HepG2 (cell line): ENCODE data around the gene ABAT. TPM values are rescaled to one million over a fixed set of nuclear protein-coding genes. Genes with fewer than 3 reads are reported as not detected.

Source experiments
- ATAC-seq: fragments of 200-7000 bp; cut with Tn5 transposase; 3 replicates; pipeline ENCODE4 v1.9.1; 2020; ENCODE audit warnings: mild to moderate bottlenecking, moderate library complexity
- BruUV-seq: library from RNA; stranded (reverse); fragments of 400-500 nt; replicated peaks from 2 replicates; lab custom pipeline; 2021; lab: Mats Ljungman, UMichigan
- CTCF ChIA-PET: fragments of 300-600 bp; formaldehyde crosslinking; extraction: SDS; loops from one replicate; lab custom pipeline; 2021; ENCODE audit warnings: low total read pairs, inconsistent platforms, low intra/inter-chr PET ratio; lab: Yijun Ruan, JAX
- POLR2A ChIA-PET: fragments of 350-600 bp; sonication (Branson Sonifier 250); formaldehyde crosslinking; loops from one replicate; lab custom pipeline; 2020; ENCODE audit warnings: antibody characterized with exemption, inconsistent platforms; lab: Yijun Ruan, JAX
- DNase-seq: peaks from one replicate; pipeline ENCODE4 v3.0.0-alpha.2; 2015; ENCODE audit warnings: low spot score
- FAIRE-seq: peaks from 3 replicates; lab custom pipeline; 2011; peaks lifted over from hg19 to GRCh38; lab: Jason Lieb, UNC
- H2AFZ ChIP-seq: one replicate; pipeline ENCODE4 v1.6.1; 2011; ENCODE audit warnings: low read length, inconsistent platforms
- H3K27ac ChIP-seq: fragments of 300-600 bp; 3 replicates; pipeline ENCODE4 v1.8.0; 2011; ENCODE audit warnings: mixed run types, mild to moderate bottlenecking, mixed read lengths, low read length, inconsistent platforms; ENCODE audit not compliant: insufficient read depth; ENCODE audit errors: extremely low read length
- H3K27me3 ChIP-seq, 2 experiments: fragments of 200-600 bp in 1 of 2; 2 replicates in 1 of 2; 3 replicates in 1 of 2; pipeline versions ENCODE4 v1.6.0 to v1.8.0; 2011; ENCODE audit warnings: low read length in 2 of 2, mild to moderate bottlenecking in 2 of 2, moderate library complexity in 2 of 2, inconsistent platforms in 1 of 2; ENCODE audit not compliant: insufficient read depth in 2 of 2, control insufficient read depth in 1 of 2
- H3K36me3 ChIP-seq, 2 experiments: fragments of 200-600 bp in 1 of 2; replicated peaks in 1 of 2; 2 replicates in 1 of 2; 3 replicates in 1 of 2; pipeline versions ENCODE4 v1.5.1 to v1.8.0; 2011; ENCODE audit warnings: low read length in 2 of 2, inconsistent platforms in 1 of 2; ENCODE audit not compliant: insufficient read depth in 2 of 2, control insufficient read depth in 1 of 2
- H3K4me1 ChIP-seq: 2 replicates; pipeline ENCODE4 v1.5.1; 2012; ENCODE audit warnings: low read length, inconsistent platforms; ENCODE audit not compliant: insufficient read depth
- H3K4me2 ChIP-seq: 2 replicates; pipeline ENCODE4 v1.6.0; 2011; ENCODE audit warnings: low read depth, low read length, inconsistent platforms
- H3K4me3 ChIP-seq, 3 experiments: fragments of 200-600 bp in 1 of 3; sonication (generic), shearing (Covaris generic) in 1 of 3; replicated peaks in 1 of 3; 2 replicates each; pipeline ENCODE4 v1.5.1; 2011 to 2016; ENCODE audit warnings: low read length in 3 of 3, inconsistent platforms in 2 of 3, low read depth in 2 of 3, mild to moderate bottlenecking in 2 of 3, control low read depth in 1 of 3, mixed read lengths in 1 of 3; ENCODE audit not compliant: insufficient read depth in 1 of 3
- H3K79me2 ChIP-seq: one replicate; pipeline ENCODE4 v1.6.1; 2011; ENCODE audit warnings: low read length, inconsistent platforms; ENCODE audit not compliant: insufficient read depth
- H3K9ac ChIP-seq: 2 replicates; pipeline ENCODE4 v1.6.0; 2011; ENCODE audit warnings: mild to moderate bottlenecking, low read depth, low read length, inconsistent platforms; ENCODE audit not compliant: insufficient read depth
- H3K9me3 ChIP-seq: 2 replicates; pipeline ENCODE4 v1.5.1; 2012; ENCODE audit warnings: mild to moderate bottlenecking, low read length
- H4K20me1 ChIP-seq: 2 replicates; pipeline ENCODE4 v1.6.0; 2011; ENCODE audit warnings: inconsistent platforms, mild to moderate bottlenecking, low read length, moderate library complexity; ENCODE audit not compliant: insufficient read depth
- HINFP ChIP-seq: sonication (generic); formaldehyde crosslinking; IDR thresholded peaks from 2 replicates; pipeline ENCODE4 v1.4.0; 2020; ENCODE audit warnings: low read depth, mild to moderate bottlenecking, missing genetic modification reagents
- NFE2L1 ChIP-seq: sonication (generic); formaldehyde crosslinking; IDR thresholded peaks from 2 replicates; pipeline ENCODE4 v1.4.0; 2020; ENCODE audit warnings: missing genetic modification reagents, mild to moderate bottlenecking, borderline replicate concordance
- THAP9 ChIP-seq: sonication (generic); formaldehyde crosslinking; IDR thresholded peaks from 2 replicates; pipeline ENCODE4; 2020; ENCODE audit warnings: missing genetic modification reagents, mild to moderate bottlenecking, borderline replicate concordance
- ZNF205 ChIP-seq: IDR thresholded peaks from 2 replicates; pipeline ENCODE4 v1.6.1; 2018; ENCODE audit warnings: missing biosample characterization, missing genetic modification reagents
- ZNF282 ChIP-seq: fragments of 450-650 bp; IDR thresholded peaks from 2 replicates; pipeline ENCODE4 v1.6.1; 2018; ENCODE audit not compliant: partially characterized antibody
- ZNF343 ChIP-seq: sonication (generic); formaldehyde crosslinking; IDR thresholded peaks from 2 replicates; pipeline ENCODE4 v1.4.0; 2020; ENCODE audit warnings: mild to moderate bottlenecking, missing genetic modification reagents
- ZNF501 ChIP-seq: sonication (generic); formaldehyde crosslinking; IDR thresholded peaks from 2 replicates; pipeline ENCODE4 v1.5.1; 2020; ENCODE audit warnings: mild to moderate bottlenecking, moderate library complexity, missing genetic modification reagents
- ZNF709 ChIP-seq: sonication (generic); formaldehyde crosslinking; IDR thresholded peaks from 2 replicates; pipeline ENCODE4 v1.5.0; 2020; ENCODE audit warnings: mild to moderate bottlenecking, missing genetic modification reagents
- ZNF713 ChIP-seq: sonication (generic); formaldehyde crosslinking; IDR thresholded peaks from 2 replicates; pipeline ENCODE4 v1.4.0; 2020; ENCODE audit warnings: mild to moderate bottlenecking, missing genetic modification reagents
- ZNF740 ChIP-seq: sonication (generic); formaldehyde crosslinking; IDR thresholded peaks from 2 replicates; pipeline ENCODE4 v1.4.0; 2020; ENCODE audit warnings: missing genetic modification reagents
- WGBS: methylation state at CpG from one replicate; pipeline ENCODE4 v1.1.6; 2017; ENCODE audit warnings: low lambda C conversion rate; 5-methylcytosine and 5-hydroxymethylcytosine counted together
- in situ Hi-C: cut with HindIII; loops from 2 replicates; pipeline ENCODE4 v1.10.0; 2017; ENCODE audit warnings: low pct_unique_long_range_greater_than_20kb; ENCODE audit not compliant: extremely low pct_ligation_motif_present
- intact Hi-C: fragments of 100-400 bp; cut with micrococcal nuclease; formaldehyde crosslinking; loops from one replicate; pipeline ENCODE4 v1.10.0; 2022; ENCODE audit not compliant: unreplicated experiment
- polyA plus RNA-seq, 8 experiments: library from polyadenylated mRNA; depleted of rRNA in 3 of 8; stranded (reverse) in 7 of 8; unstranded in 1 of 8; fragments of >200 nt; fragmentation: Illumina TruSeq in 4 of 8; extraction: Trizol in 4 of 8; gene quantifications; 2 replicates each; pipeline versions ENCODE4 v1.2.1 to v1.2.3, GENCODE V29; 2011 to 2016; ENCODE audit warnings: low read depth in 4 of 8, missing spikeins in 1 of 8, mixed read lengths in 1 of 8; ENCODE audit not compliant: insufficient read depth in 1 of 8
- total RNA-seq, 5 experiments: library from RNA; depleted of rRNA; stranded (reverse); fragments of >200 nt; fragmentation: Illumina TruSeq; extraction: Trizol; gene quantifications; 2 replicates each; pipeline ENCODE4 v1.2.3, GENCODE V29; 2016; ENCODE audit warnings: low read depth in 1 of 5
- TF ChIP-seq, protein P1 (sequence below): sonication (generic); formaldehyde crosslinking; IDR thresholded peaks from 2 replicates; pipeline ENCODE4 v1.8.0; 2022; ENCODE audit warnings: mild to moderate bottlenecking, missing genetic modification reagents, borderline replicate concordance
- TF ChIP-seq, protein P2 (sequence below): sonication (generic); formaldehyde crosslinking; IDR thresholded peaks from 2 replicates; pipeline ENCODE4 v1.5.1; 2020; ENCODE audit warnings: missing genetic modification reagents, mild to moderate bottlenecking, borderline replicate concordance

ABAT gene
- total and polyA plus RNA-seq, 2 of the 13 experiments (the other 11 are each of a cell fraction or from before 2014, with no cell fraction given): 47.6 to 97.3 TPM

- POLR2A ChIA-PET: interaction anchor here (1.7 kb wide), 1 partner anchor 10 kb away, joined by 5 read pairs; no protein-coding TSS in a partner anchor
- CTCF ChIA-PET: no interaction called here
- no peak for TF ChIP-seq NFE2L1
- TF ChIP-seq THAP9 (CRISPR knock-in tag): 0 out of 2 replicates have a peak, but pooled peaks have one; percentile 45
- no peak for TF ChIP-seq ZNF740
- no peak for TF ChIP-seq ZNF713 (CRISPR knock-in tag)
- no peak for TF ChIP-seq ZNF282
- TF ChIP-seq, protein P1, sequence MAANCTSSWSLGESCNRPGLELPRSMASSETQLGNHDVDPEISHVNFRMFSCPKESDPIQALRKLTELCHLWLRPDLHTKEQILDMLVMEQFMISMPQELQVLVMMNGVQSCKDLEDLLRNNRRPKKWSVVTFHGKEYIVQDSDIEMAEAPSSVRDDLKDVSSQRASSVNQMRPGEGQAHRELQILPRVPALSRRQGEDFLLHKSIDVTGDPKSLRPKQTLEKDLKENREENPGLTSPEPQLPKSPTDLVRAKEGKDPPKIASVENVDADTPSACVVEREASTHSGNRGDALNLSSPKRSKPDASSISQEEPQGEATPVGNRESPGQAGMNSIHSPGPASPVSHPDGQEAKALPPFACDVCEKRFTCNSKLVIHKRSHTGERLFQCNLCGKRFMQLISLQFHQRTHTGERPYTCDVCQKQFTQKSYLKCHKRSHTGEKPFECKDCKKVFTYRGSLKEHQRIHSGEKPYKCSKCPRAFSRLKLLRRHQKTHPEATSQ: no peak
- TF ChIP-seq ZNF205 (CRISPR knock-in tag): no peak
- no peak for TF ChIP-seq ZNF709 (CRISPR knock-in tag)
- TF ChIP-seq, protein P2, sequence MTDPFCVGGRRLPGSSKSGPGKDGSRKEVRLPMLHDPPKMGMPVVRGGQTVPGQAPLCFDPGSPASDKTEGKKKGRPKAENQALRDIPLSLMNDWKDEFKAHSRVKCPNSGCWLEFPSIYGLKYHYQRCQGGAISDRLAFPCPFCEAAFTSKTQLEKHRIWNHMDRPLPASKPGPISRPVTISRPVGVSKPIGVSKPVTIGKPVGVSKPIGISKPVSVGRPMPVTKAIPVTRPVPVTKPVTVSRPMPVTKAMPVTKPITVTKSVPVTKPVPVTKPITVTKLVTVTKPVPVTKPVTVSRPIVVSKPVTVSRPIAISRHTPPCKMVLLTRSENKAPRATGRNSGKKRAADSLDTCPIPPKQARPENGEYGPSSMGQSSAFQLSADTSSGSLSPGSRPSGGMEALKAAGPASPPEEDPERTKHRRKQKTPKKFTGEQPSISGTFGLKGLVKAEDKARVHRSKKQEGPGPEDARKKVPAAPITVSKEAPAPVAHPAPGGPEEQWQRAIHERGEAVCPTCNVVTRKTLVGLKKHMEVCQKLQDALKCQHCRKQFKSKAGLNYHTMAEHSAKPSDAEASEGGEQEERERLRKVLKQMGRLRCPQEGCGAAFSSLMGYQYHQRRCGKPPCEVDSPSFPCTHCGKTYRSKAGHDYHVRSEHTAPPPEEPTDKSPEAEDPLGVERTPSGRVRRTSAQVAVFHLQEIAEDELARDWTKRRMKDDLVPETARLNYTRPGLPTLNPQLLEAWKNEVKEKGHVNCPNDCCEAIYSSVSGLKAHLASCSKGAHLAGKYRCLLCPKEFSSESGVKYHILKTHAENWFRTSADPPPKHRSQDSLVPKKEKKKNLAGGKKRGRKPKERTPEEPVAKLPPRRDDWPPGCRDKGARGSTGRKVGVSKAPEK (CRISPR knock-in tag): no peak
- TF ChIP-seq ZNF501 (CRISPR knock-in tag): peak; percentile 51; the same call in 1 of the 2 replicates
- no peak for TF ChIP-seq HINFP (CRISPR knock-in tag)
- no peak for TF ChIP-seq ZNF343 (CRISPR knock-in tag)
These were observed 56.0 kb downstream of the ABAT start for GRCh38 chr16:8730335-8730915.

More at GRCh38 chr16:8730335-8730915, 56.0 kb downstream of the ABAT start:
- no peaks in the 10 kb centered on the region for H3K9me3 ChIP-seq
- FAIRE-seq: no peak
- no peak for DNase-seq
- H3K79me2 ChIP-seq: peaks cover 2% of the 10 kb centered on the region
- H4K20me1 ChIP-seq: no peaks in the 10 kb centered on the region
- H3K27me3 ChIP-seq: no peaks in the 10 kb centered on the region
- H3K27ac ChIP-seq: peak overlapping the region; percentile 1
- in situ Hi-C loops: no loop called here
- peaks cover 35% of the 10 kb centered on the region for H3K4me1 ChIP-seq
- peaks cover 0 to 2% of the 10 kb centered on the region in 2 experiments; a peak in 2 of 5 replicates for H3K36me3 ChIP-seq
- peak; percentile 72 for ATAC-seq
- BruUV-seq: no TSS peak
- no peak overlapping the region for H3K9ac ChIP-seq
- no peak overlapping the region for H2AFZ ChIP-seq
- 0 out of 2 replicates have a peak overlapping the region, but pooled peaks have one; percentile 0 for H3K4me2 ChIP-seq
- intact Hi-C loops: no loop called here
- H3K4me3 ChIP-seq: no peak overlapping the region
- WGBS: 71% methylated on average over 8 of the region's 8 CpGs
